NCI-H2029 (cell line): ENCODE measurements around the gene GDF10.
A peak's percentile ranks its signal among the peaks of the same experiment; 100 is the strongest.

ENCODE experiments used
- DNase-seq: peaks from one replicate; lab custom pipeline; 2025; lab: John Stamatoyannopoulos, UW

GDF10 gene

DNA sequence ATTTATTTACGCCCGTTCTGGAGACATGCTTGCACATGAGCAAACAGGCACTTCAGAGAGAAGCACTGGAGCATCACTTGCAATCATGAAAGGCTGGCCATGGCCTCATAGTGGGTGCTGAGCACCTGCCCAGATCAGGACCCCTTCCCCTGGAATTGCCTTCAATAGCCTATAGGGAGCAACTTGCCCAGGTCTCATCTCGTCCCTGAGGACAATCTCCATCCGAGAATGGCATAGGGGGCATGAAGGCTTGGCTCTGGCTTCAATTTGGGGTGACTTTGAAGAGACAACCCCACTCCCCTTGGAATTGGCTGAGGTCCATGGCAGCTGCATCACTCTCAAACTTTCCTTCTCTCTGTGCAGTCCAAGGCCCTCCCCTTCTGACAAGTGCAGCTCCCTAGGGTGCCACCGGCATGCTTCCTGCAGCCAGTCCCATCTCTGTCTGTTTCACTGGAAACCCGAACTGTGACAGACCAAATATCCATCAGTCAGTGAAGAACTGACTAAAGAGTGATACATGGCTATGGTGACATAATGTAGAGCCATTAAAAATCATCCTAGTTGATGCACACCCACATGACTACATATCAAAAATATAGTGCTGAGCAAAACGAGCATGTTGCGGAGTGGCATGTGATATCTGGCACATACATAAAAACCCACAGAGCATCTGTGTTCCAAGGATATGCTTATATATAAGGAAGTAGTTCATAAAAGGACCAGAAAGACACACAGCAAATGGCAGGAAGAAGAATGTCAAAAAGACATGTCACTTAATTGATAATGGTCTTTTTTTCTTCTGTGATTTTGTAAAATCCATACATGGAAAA, 34.7 kb downstream of the GDF10 start:
- DNase-seq: no peak

DNA sequence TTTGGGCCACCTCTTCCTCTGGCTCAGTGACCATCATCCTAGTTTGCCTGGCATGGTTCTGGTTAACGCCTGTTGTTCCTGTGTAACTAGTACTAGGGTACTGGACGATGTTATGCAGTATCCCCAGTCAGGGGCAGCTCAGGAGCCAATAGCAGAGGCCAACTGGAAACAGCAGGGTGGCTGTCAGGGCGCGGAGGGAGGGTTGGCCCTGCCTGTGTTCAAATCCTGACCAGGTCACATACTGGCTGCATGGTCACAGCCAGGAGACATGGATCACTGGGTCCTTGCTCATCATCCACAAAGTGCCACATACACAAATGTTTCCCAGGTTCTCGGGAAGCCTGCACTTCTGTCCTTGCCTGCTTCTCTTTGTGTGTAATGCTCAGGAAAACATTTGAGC, 35.9 kb downstream of the GDF10 start:
- no peak for DNase-seq

DNA sequence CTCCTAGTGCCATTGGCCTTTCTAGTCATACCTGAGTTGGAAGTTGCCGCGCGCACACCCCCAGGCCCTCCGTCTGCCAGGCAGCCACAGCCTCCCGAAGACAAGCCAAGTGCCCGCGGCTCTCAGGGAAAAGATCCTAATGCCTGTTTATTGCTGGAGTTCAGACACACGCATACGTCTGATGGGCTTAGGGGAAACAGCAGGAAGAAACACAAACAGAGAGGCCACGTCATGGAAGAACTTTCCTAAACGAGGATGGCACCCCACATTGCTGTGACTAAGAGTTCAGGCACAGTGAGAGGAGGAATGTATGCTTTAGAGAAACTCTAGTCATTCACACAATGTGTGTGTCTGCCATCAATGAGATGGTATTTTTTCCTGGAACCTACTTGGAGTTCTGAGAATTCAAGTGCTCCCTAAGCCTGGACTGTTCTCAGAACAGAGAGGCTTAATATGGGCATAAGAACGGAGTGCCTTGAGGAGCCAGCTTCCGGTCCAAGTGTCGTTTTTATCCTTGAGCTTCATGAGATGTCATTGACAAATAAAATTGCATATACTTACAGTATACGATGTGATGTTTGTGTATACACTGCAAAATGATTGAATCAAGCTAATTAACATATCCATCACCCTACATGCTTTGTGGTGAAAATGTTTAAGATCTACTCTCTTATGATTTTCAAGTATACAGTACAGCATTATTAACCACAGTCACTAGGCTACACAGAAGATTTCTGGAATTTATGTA, 36.6 kb downstream of the GDF10 start:
- DNase-seq: no peak

DNA sequence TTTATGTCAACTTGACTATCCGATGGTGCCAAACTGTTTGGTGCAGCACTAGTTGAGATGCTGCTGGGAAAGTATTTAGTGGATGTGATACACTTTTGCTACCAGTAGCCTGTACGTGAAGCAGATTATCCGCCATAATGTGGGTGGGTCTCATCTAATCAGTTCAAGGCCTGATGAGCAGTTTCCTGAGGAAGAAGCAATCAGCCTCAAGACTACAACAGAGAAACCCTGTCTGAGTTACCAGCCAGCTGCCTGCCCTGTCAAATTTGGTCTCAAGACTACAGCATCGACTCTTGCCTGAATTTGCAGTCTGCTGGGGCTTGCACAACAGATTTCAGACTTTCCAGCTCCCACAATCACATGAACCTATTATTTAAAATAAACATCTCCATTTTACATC, 37.3 kb downstream of the GDF10 start:
- DNase-seq: no peak

DNA sequence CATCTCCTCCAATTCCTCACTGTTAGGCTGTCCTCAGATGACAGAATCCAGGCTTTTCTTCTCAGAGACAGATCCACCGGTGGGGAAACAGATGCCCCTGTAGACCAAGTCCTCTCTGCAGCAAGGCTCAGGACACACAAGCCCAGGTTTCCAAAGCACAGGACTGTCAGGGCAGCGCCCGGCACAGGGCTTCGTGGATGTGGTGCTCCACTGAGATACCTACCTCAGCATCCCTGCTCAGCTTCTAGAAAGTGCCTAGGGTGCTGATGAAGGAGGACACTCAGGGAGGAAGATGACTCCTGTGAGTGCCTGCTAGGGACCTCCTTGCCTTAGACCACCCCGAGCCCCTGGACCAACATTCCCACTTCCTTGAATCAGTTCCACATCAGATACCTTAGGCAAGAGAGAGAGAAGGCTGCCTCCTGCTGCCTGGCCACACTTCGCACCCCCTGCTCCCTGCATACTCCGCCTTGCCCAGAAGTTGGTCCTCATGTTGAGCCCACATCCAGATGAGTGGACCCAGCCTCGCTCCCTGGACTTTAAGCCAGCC, 39.3 kb downstream of the GDF10 start:
- DNase-seq: no peak

DNA sequence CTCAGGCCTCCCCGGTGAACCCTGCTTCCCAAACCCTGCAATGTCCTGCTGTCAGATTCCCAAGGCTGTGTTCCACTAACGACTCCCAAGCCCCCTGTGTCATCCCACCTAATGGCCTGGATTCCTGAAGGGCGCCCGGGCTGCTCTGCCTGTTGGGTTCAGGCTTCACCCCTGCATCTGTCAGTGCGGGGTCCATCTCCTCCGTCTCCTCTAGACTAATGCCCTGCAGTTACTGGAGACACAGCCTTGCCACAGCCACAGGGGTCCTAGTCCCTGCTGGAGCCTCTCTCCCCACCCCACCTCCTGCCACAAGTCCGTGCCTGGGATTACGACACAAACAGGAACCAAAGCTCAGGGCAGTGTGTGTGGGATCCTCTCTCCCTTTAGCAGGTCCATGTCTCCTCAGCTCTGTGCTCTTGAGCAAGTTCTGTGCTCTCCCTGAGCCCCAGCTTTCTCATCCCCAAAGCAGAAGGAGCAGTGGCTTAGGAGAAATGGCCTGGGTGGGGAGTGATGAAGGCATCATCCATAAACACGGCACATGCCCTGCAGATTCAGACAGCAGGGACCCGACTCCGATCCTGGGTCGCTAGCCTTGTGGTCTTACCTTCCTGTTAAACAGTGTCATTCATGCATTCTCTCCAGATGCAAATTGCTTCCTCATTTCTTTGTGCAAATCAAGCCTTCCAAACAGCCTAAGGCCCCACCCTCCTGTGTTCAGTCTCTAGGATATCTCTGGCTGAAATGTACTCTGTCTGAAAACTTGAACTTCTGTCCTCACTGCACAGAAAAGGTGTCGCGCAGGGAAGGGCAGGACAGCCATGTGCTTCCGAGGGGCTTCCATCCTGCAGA, 40.0 kb downstream of the GDF10 start:
- DNase-seq: no peak

DNA sequence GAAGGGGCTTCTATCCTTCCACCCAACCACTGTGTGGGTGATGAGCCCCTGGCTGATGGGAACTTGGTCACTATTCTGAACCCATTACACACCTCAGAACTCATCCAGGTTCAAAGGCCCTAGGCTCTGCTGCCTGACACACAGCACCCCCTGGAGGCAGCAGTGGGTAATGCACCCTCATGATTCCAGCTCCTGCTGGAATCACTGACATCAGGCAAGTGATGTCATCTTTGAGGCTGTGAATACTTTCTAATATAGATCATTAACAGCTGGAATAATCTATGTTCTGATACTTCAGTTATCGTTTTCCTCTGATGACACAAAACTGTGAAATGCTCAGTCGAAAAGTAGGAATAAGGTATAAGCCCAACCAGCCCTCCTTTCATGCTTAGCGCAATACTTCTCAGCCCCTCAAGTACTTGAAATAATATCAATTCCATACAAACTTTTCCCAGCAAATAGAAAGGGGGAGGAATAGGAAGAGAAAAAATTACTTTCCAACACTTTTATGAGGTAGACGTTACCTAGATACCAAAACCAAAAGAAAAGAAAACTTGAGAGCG, 40.7 kb downstream of the GDF10 start:
- DNase-seq: no peak

DNA sequence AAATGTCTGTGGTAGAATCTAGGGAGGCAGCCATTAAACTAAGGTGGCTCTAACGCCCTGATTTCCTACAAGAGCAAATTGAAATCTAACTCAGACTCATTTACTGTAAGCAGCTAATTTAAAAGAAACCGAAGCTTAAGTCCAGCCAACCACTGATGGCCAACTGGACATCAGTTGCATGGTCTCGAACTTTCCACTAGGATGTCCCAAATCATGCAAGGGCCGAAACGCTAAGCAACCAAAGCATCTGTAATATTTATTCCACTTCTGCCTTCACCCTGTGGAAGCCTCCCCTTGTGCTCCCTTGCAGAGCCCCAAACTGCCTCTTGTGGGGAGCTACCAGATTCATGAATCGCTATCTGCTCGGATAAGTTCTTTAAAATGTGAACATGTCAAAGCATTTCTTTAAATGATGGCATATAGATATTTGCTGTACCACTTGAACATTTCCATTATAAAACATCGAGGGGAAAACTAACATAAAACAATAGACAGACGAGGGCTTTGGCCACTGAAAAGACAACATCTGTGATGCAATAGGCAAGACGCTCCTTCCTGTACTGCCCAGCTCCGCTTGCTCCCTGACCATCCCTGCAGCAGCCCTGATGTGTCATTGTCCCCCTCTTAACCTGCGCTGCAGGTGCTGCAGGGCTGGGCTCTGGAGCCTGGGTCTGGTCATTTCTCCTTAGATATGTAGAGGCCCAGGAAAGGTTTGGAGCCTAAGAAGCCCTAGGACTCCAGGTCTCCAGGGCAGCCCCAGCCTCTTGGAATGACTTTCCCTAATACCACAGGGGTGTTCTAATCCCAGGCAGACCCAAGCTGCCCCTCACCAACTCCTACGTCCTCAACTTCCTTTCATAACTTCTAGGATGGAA, 45.2 kb downstream of the GDF10 start:
- no peak for DNase-seq

DNA sequence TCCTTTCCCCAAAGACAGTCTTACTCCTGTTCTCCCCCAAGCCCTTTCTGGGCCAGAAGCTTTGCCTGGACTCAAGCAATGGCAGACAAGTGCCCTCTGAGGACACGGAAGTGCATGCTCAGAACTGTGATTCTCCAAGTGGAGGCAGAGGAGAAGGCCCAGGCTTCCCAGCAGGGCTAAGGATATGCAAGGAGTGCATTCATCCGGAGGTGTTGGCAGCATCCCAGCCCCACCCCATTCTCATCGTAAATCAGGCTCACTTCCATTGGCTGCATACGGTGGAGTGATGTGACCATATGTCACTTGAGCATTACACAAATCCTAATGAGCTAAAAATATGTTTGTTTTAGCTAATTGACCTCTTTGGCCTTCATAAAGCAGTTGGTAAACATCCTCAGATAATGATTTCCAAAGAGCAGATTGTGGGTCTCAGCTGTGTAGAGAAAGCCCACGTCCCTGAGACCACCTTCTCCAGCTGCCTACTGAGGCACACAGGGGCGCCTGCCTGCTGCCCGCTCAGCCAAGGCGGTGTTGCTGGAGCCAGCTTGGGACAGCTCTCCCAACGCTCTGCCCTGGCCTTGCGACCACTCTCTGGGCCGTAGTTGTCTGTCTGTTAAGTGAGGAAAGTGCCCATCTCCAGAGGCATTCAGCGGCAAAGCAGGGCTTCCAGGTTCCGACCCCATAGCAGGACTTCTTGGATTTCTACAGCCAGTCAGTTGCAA, 46.7 kb downstream of the GDF10 start:
- peak; percentile 43 for DNase-seq

DNA sequence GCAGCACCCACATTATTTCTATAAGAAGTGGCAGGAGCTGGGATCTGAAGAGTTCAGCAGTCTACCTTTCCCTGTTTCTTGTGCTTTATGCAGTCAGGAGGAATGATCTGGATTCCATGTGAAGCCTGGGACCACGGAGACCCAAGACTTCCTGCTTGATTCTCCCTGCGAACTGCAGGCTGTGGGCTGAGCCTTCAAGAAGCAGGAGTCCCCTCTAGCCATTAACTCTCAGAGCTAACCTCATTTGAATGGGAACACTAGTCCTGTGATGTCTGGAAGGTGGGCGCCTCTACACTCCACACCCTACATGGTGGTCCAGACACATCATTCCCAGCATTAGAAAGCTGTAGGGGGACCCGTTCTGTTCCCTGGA, 47.3 kb downstream of the GDF10 start:
- no peak for DNase-seq

DNA sequence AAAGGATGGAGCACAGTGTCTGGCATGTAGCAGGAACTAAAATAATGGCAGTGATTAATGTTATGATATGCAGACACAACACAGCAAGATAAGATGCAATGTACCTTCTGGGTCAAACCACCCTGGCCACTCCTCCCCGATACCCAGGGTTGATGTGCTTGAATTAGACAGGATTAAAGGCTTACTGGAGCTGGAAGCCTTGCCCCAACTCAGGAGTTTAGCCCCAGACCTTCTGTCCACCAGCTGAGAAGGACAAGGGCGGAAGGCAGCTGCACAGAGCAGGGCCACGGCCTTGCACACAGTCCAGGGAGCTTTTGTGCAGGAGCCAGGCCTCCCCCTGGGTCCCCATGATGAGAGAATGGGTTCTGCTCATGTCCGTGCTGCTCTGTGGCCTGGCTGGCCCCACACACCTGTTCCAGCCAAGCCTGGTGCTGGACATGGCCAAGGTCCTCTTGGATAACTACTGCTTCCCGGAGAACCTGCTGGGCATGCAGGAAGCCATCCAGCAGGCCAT, 48.2 kb downstream of the GDF10 start, which contains the start of gene RBP3:
RBP3 (plus strand) TSS at position 226 of the 514 bp plus-strand sequence; CDS start at position 348, 122 bp downstream.
- DNase-seq: no peak

DNA sequence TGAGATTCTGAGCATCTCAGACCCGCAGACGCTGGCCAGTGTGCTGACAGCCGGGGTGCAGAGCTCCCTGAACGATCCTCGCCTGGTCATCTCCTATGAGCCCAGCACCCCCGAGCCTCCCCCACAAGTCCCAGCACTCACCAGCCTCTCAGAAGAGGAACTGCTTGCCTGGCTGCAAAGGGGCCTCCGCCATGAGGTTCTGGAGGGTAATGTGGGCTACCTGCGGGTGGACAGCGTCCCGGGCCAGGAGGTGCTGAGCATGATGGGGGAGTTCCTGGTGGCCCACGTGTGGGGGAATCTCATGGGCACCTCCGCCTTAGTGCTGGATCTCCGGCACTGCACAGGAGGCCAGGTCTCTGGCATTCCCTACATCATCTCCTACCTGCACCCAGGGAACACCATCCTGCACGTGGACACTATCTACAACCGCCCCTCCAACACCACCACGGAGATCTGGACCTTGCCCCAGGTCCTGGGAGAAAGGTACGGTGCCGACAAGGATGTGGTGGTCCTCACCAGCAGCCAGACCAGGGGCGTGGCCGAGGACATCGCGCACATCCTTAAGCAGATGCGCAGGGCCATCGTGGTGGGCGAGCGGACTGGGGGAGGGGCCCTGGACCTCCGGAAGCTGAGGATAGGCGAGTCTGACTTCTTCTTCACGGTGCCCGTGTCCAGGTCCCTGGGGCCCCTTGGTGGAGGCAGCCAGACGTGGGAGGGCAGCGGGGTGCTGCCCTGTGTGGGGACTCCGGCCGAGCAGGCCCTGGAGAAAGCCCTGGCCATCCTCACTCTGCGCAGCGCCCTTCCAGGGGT, 48.9 kb downstream of the GDF10 start:
- DNase-seq: no peak

DNA sequence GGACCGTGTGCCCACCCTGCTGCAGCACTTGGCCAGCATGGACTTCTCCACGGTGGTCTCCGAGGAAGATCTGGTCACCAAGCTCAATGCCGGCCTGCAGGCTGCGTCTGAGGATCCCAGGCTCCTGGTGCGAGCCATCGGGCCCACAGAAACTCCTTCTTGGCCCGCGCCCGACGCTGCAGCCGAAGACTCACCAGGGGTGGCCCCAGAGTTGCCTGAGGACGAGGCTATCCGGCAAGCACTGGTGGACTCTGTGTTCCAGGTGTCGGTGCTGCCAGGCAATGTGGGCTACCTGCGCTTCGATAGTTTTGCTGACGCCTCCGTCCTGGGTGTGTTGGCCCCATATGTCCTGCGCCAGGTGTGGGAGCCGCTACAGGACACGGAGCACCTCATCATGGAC, 49.5 kb downstream of the GDF10 start:
- no peak for DNase-seq

DNA sequence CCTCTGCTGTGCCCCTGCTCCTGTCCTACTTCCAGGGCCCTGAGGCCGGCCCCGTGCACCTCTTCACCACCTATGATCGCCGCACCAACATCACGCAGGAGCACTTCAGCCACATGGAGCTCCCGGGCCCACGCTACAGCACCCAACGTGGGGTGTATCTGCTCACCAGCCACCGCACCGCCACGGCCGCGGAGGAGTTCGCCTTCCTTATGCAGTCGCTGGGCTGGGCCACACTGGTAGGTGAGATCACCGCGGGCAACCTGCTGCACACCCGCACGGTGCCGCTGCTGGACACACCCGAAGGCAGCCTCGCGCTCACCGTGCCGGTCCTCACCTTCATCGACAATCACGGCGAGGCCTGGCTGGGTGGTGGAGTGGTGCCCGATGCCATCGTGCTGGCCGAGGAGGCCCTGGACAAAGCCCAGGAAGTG, 50.0 kb downstream of the GDF10 start:
- no peak for DNase-seq

DNA sequence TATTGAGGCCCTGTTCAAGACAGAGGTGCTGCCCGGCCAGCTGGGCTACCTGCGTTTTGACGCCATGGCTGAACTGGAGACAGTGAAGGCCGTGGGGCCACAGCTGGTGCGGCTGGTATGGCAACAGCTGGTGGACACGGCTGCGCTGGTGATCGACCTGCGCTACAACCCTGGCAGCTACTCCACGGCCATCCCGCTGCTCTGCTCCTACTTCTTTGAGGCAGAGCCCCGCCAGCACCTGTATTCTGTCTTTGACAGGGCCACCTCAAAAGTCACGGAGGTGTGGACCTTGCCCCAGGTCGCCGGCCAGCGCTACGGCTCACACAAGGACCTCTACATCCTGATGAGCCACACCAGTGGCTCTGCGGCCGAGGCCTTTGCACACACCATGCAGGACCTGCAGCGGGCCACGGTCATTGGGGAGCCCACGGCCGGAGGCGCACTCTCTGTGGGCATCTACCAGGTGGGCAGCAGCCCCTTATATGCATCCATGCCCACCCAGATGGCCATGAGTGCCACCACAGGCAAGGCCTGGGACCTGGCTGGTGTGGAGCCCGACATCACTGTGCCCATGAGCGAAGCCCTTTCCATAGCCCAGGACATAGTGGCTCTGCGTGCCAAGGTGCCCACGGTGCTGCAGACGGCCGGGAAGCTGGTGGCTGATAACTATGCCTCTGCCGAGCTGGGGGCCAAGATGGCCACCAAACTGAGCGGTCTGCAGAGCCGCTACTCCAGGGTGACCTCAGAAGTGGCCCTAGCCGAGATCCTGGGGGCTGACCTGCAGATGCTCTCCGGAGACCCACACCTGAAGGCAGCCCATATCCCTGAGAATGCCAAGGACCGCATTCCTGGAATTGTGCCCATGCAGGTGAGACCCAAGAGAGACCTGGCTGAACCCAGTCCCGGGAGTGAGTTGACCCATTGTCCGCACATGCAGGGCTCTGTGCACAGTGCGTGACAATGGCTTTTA, 51.0 kb downstream of the GDF10 start:
- no peak for DNase-seq

DNA sequence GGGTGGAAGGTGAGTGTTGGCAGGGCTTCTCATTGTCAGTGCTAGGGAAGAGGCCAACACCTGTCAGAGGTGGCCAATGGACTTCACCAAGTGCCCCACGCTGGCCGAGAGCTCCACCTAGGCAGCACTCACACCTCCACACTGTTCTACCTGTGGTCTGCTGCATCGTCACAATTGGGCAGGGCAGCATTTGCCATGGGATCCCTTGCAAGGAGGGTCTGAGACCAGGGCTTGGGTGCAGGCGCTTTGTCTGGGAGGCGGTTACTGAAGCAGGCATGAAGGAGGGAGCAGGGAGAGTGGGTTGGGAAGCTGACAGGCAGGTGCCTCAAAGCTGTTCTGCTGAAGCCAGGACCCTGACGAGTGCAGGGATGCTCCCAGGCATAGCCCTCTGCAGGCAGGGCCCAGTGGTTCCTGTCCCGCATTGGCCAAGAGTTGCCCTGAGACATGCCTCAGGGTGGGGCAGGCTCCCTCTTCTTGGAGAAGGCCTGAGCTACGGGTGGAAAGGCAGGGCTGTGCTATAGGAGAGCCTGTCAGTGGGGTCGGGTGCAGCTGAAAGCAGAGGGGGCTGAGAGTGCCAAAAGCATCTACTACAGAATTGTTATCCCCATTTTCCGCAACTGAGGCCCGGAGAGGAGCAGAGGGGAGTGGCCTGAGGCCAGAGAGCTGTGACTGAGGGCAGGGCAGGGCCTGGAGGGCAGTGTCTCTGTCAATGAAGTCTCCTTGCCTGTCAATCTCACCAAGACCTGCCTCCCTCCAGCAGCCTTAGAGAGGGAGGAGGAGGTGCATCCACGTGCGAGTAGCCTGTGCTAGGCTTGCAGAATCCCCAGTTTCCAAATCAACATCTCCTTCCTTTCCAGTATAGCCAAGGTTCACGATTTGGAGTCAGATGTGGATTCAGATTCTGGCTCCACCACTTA, 52.2 kb downstream of the GDF10 start:
- no peak for DNase-seq

DNA sequence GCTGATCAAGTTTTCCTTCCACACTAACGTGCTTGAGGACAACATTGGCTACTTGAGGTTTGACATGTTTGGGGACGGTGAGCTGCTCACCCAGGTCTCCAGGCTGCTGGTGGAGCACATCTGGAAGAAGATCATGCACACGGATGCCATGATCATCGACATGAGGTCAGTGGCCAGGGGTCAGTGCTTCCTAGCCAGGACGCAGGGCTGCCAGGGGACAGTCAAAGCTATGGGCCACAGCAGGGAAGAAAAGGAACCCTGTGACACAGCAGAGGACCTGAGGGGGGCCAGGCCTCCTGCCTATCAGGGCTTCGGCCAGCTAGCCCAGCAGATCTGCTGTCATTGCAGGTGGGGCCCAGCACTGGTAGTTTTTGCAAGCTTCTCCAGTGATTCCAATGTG, 53.4 kb downstream of the GDF10 start:
- DNase-seq: no peak
